Kidney (tissue), 14 donors: ENCODE data around the gene RPS6KA2. TPM values are rescaled to one million over a fixed set of nuclear protein-coding genes. Genes with fewer than 3 reads are reported as not detected.
"Not testable (repeated sequence)": the region's sequence is repeated elsewhere in the genome, so short reads cannot be mapped to it uniquely, and the experiment has no call there.

ENCODE experiments used
- DNase-seq, 5 donors: peaks; one replicate each; pipeline ENCODE4 v3.0.0-alpha.2; 2013 to 2020
- FAIRE-seq: peaks from 2 replicates; lab custom pipeline; 2012; peaks lifted over from hg19 to GRCh38; lab: Jason Lieb, UNC
- H3K27ac ChIP-seq, 2 donors: one replicate each; pipeline ENCODE4 v1.7.0; 2013; ENCODE audit warnings: low read depth in 2 of 2, low read length in 2 of 2, inconsistent platforms in 1 of 2
- H3K27me3 ChIP-seq: one replicate; pipeline ENCODE4 v1.7.1; 2013; ENCODE audit warnings: low read length, inconsistent platforms; ENCODE audit not compliant: control insufficient read depth, insufficient read depth
- H3K36me3 ChIP-seq, 3 donors: one replicate each; pipeline versions ENCODE4 v1.7.0 to v1.7.1; 2013; ENCODE audit warnings: low read length in 3 of 3, control low read depth in 1 of 3, inconsistent platforms in 1 of 3; ENCODE audit not compliant: insufficient read depth in 3 of 3, control insufficient read depth in 2 of 3
- H3K4me1 ChIP-seq, 3 donors: one replicate each; pipeline versions ENCODE4 v1.7.0 to v1.7.1; 2013; ENCODE audit warnings: low read length in 3 of 3, inconsistent platforms in 1 of 3, low read depth in 1 of 3; ENCODE audit not compliant: control insufficient read depth in 2 of 3, insufficient read depth in 2 of 3
- H3K4me3 ChIP-seq, 3 donors: one replicate each; pipeline versions ENCODE4 v1.7.0 to v1.8.1; 2013; ENCODE audit warnings: low read length in 3 of 3, control low read depth in 1 of 3, inconsistent platforms in 1 of 3
- H3K9ac ChIP-seq, 3 donors: one replicate each; pipeline versions ENCODE4 v1.7.0 to v1.7.1; 2013; ENCODE audit warnings: low read length in 3 of 3, control low read depth in 1 of 3, inconsistent platforms in 1 of 3
- H3K9me3 ChIP-seq, 3 donors: one replicate each; pipeline versions ENCODE4 v1.7.0 to v1.7.1; 2013; ENCODE audit warnings: low read length in 3 of 3, control low read depth in 1 of 3, inconsistent platforms in 1 of 3; ENCODE audit not compliant: control insufficient read depth in 2 of 3, insufficient read depth in 1 of 3
- intact Hi-C: fragments of 100-400 bp; cut with DNase I; formaldehyde crosslinking; loops from one replicate; pipeline ENCODE4 v1.11.1; 2022
- polyA plus RNA-seq: library from polyadenylated mRNA; stranded (reverse); fragments of 350-450 nt; fragmentation: Illumina TruSeq; extraction: RNeasy Lipid Tissue Mini Kit (QIAGEN cat#74804); gene quantifications from one replicate; pipeline ENCODE4 v1.2.3, GENCODE V29; 2014; ENCODE audit warnings: low read depth, low replicate concordance; ENCODE audit not compliant: insufficient read depth
- total RNA-seq: library from RNA; stranded (reverse); fragmentation: NEBNext Ultra II Directional; extraction: Animal tissue kit (Norgen Biotek cat#: 25700); gene quantifications from one replicate; pipeline ENCODE4 v1.2.1, GENCODE V29; 2021
- TF ChIP-seq, protein P1 (sequence below): IDR thresholded peaks from 3 replicates; pipeline ENCODE4 v1.5.1; 2012; ENCODE audit warnings: mild to moderate bottlenecking, moderate library complexity, borderline replicate concordance; ENCODE audit not compliant: insufficient read depth; ENCODE audit errors: extremely low read depth
- donor health status: control.
- donor health status: control.
- donor health status: control.
- donor health status: control.
- donor health status: control.
- donor health status: DM: yes; HTN: yes; CAD: no.
- donor health status: Normal renal cell carcinoma (clear cell type).

The RPS6KA2 gene
- total and polyA plus RNA-seq, 2 donors from 2014 or later, result 12.3 to 61.2 TPM

DNA sequence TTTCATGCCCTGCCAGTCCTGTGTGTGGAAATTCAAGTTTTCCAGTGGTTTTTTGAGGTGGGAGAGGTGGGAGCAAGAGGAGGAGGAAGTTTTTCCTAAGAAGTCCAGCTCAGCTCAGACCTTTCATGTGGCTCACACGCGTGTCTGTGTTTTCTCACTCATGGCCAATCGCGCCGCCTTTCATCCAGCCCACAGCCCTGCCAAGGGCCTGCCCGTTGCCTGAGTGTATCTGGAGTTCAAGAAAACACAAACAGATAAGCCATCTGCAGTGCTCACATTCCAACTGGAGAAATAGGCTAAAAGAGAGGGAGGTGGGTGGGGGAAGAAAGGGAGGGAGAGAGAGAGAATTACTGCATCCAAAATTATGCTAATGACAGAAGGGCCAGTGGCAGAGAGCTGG, 231.7 kb downstream of the RPS6KA2 start:
- no peak overlapping the region for H3K4me3 ChIP-seq
- FAIRE-seq (no peak), DNase-seq (no peak)
- no peak overlapping the region for H3K27ac ChIP-seq
- intact Hi-C loops, result no loop called here
- TF ChIP-seq, protein P1, sequence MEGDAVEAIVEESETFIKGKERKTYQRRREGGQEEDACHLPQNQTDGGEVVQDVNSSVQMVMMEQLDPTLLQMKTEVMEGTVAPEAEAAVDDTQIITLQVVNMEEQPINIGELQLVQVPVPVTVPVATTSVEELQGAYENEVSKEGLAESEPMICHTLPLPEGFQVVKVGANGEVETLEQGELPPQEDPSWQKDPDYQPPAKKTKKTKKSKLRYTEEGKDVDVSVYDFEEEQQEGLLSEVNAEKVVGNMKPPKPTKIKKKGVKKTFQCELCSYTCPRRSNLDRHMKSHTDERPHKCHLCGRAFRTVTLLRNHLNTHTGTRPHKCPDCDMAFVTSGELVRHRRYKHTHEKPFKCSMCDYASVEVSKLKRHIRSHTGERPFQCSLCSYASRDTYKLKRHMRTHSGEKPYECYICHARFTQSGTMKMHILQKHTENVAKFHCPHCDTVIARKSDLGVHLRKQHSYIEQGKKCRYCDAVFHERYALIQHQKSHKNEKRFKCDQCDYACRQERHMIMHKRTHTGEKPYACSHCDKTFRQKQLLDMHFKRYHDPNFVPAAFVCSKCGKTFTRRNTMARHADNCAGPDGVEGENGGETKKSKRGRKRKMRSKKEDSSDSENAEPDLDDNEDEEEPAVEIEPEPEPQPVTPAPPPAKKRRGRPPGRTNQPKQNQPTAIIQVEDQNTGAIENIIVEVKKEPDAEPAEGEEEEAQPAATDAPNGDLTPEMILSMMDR, result no peak
- H3K4me1 ChIP-seq, result peaks cover 0 to 4% (median 3%) of the 10 kb centered on the region in 3 donors
- H3K36me3 ChIP-seq, result no peaks in the 10 kb centered on the region
- H3K9ac ChIP-seq, result no peak overlapping the region
- H3K9me3 ChIP-seq, result no peaks in the 10 kb centered on the region
- H3K27me3 ChIP-seq, result no peaks in the 10 kb centered on the region

DNA sequence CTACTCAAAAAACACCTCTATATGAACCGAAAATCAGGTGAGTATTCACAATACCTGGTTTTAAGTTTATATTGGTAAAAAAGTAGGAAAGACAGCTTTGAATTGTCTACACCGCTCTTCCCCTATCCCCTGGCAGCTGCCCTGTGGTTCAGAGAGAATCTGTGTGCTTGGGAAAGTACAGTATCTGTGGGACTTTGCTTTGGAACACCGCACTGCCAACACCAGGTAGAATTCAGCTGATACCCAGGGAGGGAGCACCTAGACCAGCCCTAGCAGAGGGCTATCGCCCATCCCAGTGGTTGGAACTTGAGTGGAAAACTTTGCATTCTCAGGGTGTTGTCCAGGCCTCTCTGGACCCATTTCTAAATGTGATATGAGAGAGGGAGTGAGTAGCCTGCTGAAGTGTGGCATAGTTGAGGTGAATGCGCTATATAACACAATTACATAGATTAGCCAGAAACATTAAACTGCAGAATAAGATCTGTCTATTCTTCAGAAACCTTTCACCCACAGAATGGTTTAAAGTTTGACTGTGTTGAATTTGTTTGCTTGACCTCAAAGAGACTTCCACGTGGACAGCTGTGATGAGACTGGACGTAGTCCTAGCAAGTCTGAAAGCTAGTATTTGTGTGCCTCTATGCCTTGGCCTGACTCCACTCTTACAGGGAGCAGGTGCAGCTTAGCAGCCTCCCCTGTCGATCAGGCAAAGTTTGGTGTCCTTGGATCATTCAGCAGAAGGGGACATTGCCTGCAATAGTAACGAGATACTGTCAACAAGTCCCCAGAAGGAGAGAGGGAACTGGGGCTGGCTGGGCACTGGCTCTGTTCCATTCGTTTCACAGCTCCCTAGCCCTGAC, 232.8 kb downstream of the RPS6KA2 start:
- Histone ChIP-seq H3K4me3 (no peak overlapping the region), H3K27ac (no peak overlapping the region), H3K36me3 (no peaks in the 10 kb centered on the region), H3K9me3 (no peaks in the 10 kb centered on the region), H3K4me1 (peaks cover 0 to 3% (median under 1%) of the 10 kb centered on the region in 3 donors), H3K9ac (no peak overlapping the region), H3K27me3 (no peaks in the 10 kb centered on the region)
- intact Hi-C loops, result no loop called here
- no peak for DNase-seq
- TF ChIP-seq, protein P1, result no peak
- no peak for FAIRE-seq

DNA sequence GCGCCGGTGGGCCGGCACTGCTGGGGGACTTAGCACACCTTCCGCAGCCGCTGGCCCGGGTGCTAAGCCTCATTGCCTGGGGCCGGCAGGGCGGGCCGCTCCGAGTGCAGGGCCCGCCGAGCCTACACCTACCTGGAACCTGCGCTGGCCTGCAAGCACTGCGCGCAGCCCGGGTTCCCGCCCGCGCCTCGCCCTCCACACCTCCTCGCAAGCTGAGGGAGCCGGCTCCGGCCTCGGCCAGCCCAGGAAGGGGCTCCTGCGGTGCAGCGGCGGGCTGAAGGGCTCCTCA, 233.6 kb downstream of the RPS6KA2 start:
- no peak for FAIRE-seq
- intact Hi-C loops, result no loop called here
- H3K36me3 ChIP-seq, result no peaks in the 10 kb centered on the region
- H3K4me1 ChIP-seq, result peaks cover 0 to 3% (median 2%) of the 10 kb centered on the region in 3 donors
- H3K9me3 ChIP-seq, result no peaks in the 10 kb centered on the region
- H3K9ac ChIP-seq, result no peak overlapping the region
- TF ChIP-seq, protein P1, result no peak
- no peak overlapping the region for H3K27ac ChIP-seq
- no peak for DNase-seq
- no peaks in the 10 kb centered on the region for H3K27me3 ChIP-seq
- no peak overlapping the region for H3K4me3 ChIP-seq

DNA sequence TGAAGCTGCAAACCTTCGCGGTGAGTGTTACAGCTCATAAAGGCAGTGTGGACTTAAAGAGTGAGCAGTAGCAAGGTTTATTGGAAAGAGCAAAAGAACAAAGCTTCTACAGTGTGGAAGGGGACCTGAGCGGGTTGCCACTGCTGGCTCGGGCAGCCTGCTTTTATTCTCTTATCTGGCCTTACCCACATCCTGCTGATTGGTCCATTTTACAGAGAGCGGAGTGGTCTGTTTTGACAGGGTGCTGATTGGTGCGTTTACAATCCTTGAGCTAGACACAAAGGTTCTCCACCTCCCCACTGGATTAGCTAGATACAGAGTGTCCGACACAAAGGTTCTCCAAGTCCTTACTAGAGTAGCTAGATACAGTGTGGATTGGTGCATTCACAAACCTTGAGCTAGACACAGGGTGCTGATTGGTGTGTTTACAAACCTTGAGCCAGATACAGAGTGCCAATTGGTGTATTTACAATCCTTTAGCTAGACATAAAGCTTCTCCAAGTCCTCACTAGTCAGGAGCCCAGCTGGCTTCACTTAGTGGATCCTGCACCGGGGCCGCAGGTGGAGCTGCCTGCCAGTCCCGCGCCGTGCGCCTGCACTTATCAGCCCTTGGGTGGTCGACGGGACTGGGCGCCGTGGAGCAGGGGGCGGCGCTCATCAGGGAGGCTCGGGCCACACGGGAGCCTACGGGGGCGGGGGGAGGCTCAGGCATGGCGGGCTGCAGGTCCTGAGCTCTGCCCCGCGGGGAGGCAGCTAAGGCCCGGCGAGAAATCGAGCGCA, 234.1 kb downstream of the RPS6KA2 start:
- H3K27ac ChIP-seq, H3K36me3 ChIP-seq, H3K4me1 ChIP-seq, H3K4me3 ChIP-seq, H3K9me3 ChIP-seq, DNase-seq, FAIRE-seq, H3K27me3 ChIP-seq, H3K9ac ChIP-seq, intact Hi-C loops: not testable (repeated sequence)
